Measurements from ENCODE around the gene PCDHA8.

- TF ChIP-seq ZNF565 (CRISPR knock-in tag; conservative IDR thresholded peaks at IDR 0.05; ENCODE audit: low read depth) (no peak), ZFP30 (CRISPR knock-in tag; IDR thresholded peaks at IDR 0.05) (no peak), TOX (CRISPR knock-in tag; IDR thresholded peaks at IDR 0.05; ENCODE audit: borderline replicate concordance) (no peak), BACH2 (CRISPR knock-in tag; IDR thresholded peaks at IDR 0.05; ENCODE audit: borderline replicate concordance) (no peak), CREB5 (CRISPR knock-in tag; IDR thresholded peaks at IDR 0.05; ENCODE audit: low read depth) (no peak), ZNF8 (CRISPR knock-in tag; IDR thresholded peaks at IDR 0.05) (no peak), PATZ1 (CRISPR knock-in tag; IDR thresholded peaks at IDR 0.05; ENCODE audit: borderline replicate concordance) (no peak), CSDC2 (CRISPR knock-in tag; IDR thresholded peaks at IDR 0.05) (no peak), CSRNP3 (CRISPR knock-in tag; IDR thresholded peaks at IDR 0.05) (no peak), ARNTL (CRISPR knock-in tag; IDR thresholded peaks at IDR 0.05; ENCODE audit: borderline replicate concordance, low read depth) (no peak)
Measured at GRCh38 chr5:140822281-140822629, 18.7 kb upstream of the PCDHA8 start.

All from SK-N-SH treated with all-trans-retinoic acid at 6 μM for 48 hours (cell line).